ENCODE results near the gene IQSEC1. TPM values are rescaled to one million over a fixed set of nuclear protein-coding genes. Genes with fewer than 3 reads are reported as not detected.

IQSEC1 gene
- polyA plus RNA-seq, 3 donors: 17.7 to 61.7 (median 30.3) TPM

GRCh38 chr3:12922306-12922705 is 150.9 kb downstream of the IQSEC1 start:
- Histone ChIP-seq H3K9ac (ENCODE audit: insufficient read depth, low read length, poor library complexity, severe bottlenecking) (no peak overlapping the region), H3K4me1 (ENCODE audit: control insufficient read depth in 1 of 2, insufficient read depth in 2 of 2, low read length in 2 of 2) (no peaks in the 10 kb centered on the region), H3K27ac (ENCODE audit: low read depth in 1 of 2, low read length in 2 of 2) (no peak overlapping the region), H3K4me2 (replicated peaks; ENCODE audit: extremely low read depth, low read length, poor library complexity, severe bottlenecking) (no peak overlapping the region), H4K20me1 (ENCODE audit: insufficient read depth, low read length) (peaks cover 100% of the 10 kb centered on the region), H3K9me3 (replicated peaks in 1 of 2; ENCODE audit: control insufficient read depth in 1 of 2, insufficient read depth in 1 of 2, low read length in 2 of 2) (no peaks in the 10 kb centered on the region), H3K36me3 (replicated peaks in 1 of 2; ENCODE audit: control insufficient read depth in 1 of 2, insufficient read depth in 2 of 2, low read length in 2 of 2) (peaks cover 95 to 100% of the 10 kb centered on the region in 2 donors), H3K4me3 (replicated peaks in 1 of 3; ENCODE audit: low read depth in 2 of 3, low read length in 3 of 3) (no peak overlapping the region), H2AFZ (ENCODE audit: insufficient read depth, low read depth, low read length, poor library complexity, severe bottlenecking) (no peak overlapping the region), H3K27me3 (ENCODE audit: control insufficient read depth in 2 of 2, insufficient read depth in 2 of 2, low read length in 2 of 2) (no peaks in the 10 kb centered on the region), H3K79me2 (ENCODE audit: insufficient read depth, low read length) (no peaks in the 10 kb centered on the region)
- 98% methylated on average over 5 of the region's 7 CpGs for WGBS (ENCODE audit: insufficient coverage)
- Mint-ChIP-seq H3K4me1 (no peaks in the 10 kb centered on the region), H3K9me3 (peaks cover 0 to 2% (median 0%) of the 10 kb centered on the region in 7 donors), H3K36me3 (peaks cover 89 to 100% of the 10 kb centered on the region in 2 donors), H3K27ac (peak overlapping the region in 1 of 7 donors; percentile 65), H3K4me3 (no peak overlapping the region), H3K27me3 (ENCODE audit: low read depth in 3 of 3) (no peaks in the 10 kb centered on the region)
- no peak for DNase-seq
- no peak for TF ChIP-seq CTCF (IDR thresholded peaks at IDR 0.05)
- intact Hi-C loops (cut with micrococcal nuclease): no loop called here

DNA sequence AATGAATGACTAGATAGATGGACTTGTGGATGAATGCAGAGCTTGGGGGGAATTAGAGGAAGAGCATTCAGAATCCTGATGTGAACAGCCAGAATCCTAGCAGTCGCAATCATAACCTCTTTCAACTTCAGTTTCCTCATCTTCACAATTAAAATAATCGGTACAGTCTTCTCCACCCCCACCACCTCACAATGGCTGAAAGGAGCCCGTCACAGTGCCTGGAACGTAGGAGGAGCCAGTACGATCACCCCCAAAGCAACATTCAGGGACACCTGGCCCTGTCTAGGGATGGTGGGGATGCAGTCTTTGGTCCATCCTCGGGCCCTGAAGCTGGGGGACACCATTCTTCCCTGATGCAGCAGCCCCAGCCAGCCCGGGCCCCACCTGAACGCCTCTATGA is 151.5 kb downstream of the IQSEC1 start:
- Histone ChIP-seq H4K20me1 (ENCODE audit: insufficient read depth, low read length) (peaks cover 100% of the 10 kb centered on the region), H3K27me3 (ENCODE audit: control insufficient read depth in 2 of 2, insufficient read depth in 2 of 2, low read length in 2 of 2) (no peaks in the 10 kb centered on the region), H2AFZ (ENCODE audit: insufficient read depth, low read depth, low read length, poor library complexity, severe bottlenecking) (no peak overlapping the region), H3K9ac (ENCODE audit: insufficient read depth, low read length, poor library complexity, severe bottlenecking) (no peak overlapping the region), H3K9me3 (replicated peaks in 1 of 2; ENCODE audit: control insufficient read depth in 1 of 2, insufficient read depth in 1 of 2, low read length in 2 of 2) (no peaks in the 10 kb centered on the region), H3K36me3 (replicated peaks in 1 of 2; ENCODE audit: control insufficient read depth in 1 of 2, insufficient read depth in 2 of 2, low read length in 2 of 2) (peaks cover 97 to 100% of the 10 kb centered on the region in 2 donors), H3K4me2 (replicated peaks; ENCODE audit: extremely low read depth, low read length, poor library complexity, severe bottlenecking) (no peak overlapping the region), H3K79me2 (ENCODE audit: insufficient read depth, low read length) (no peaks in the 10 kb centered on the region), H3K4me1 (ENCODE audit: control insufficient read depth in 1 of 2, insufficient read depth in 2 of 2, low read length in 2 of 2) (no peaks in the 10 kb centered on the region), H3K4me3 (replicated peaks in 1 of 3; ENCODE audit: low read depth in 2 of 3, low read length in 3 of 3) (no peak overlapping the region), H3K27ac (ENCODE audit: low read depth in 1 of 2, low read length in 2 of 2) (no peak overlapping the region)
- intact Hi-C loops (cut with micrococcal nuclease): no loop called here
- WGBS (ENCODE audit: insufficient coverage): 100% methylated on average over 4 of the region's 8 CpGs
- DNase-seq: no peak
- Mint-ChIP-seq H3K4me1 (peaks cover under 1% of the 10 kb centered on the region), H3K36me3 (peaks cover 89 to 100% of the 10 kb centered on the region in 2 donors), H3K4me3 (no peak overlapping the region), H3K9me3 (peaks cover 0 to 2% (median 0%) of the 10 kb centered on the region in 7 donors), H3K27me3 (ENCODE audit: low read depth in 3 of 3) (no peaks in the 10 kb centered on the region), H3K27ac (no peak overlapping the region)
- no peak for TF ChIP-seq CTCF (IDR thresholded peaks at IDR 0.05)
